Duodenal mucosa (tissue), 2 donors: Measurements from ENCODE around the gene SUFU.
"Not testable (repeated sequence)": the region's sequence is repeated elsewhere in the genome, so short reads cannot be mapped to it uniquely, and the experiment has no call there.

Source experiments
- H3K27ac ChIP-seq: one replicate; pipeline ENCODE4 v1.7.0; 2013; ENCODE audit warnings: low read depth, low read length
- H3K27me3 ChIP-seq, 2 donors: one replicate each; pipeline ENCODE4 v1.7.0; 2013; ENCODE audit warnings: low read length in 2 of 2, control low read depth in 1 of 2; ENCODE audit not compliant: insufficient read depth in 2 of 2, control insufficient read depth in 1 of 2
- H3K36me3 ChIP-seq, 2 donors: one replicate each; pipeline ENCODE4 v1.7.0; 2013; ENCODE audit warnings: low read length in 2 of 2, control low read depth in 1 of 2; ENCODE audit not compliant: insufficient read depth in 2 of 2, control insufficient read depth in 1 of 2
- H3K4me1 ChIP-seq, 2 donors: one replicate each; pipeline ENCODE4 v1.7.0; 2013; ENCODE audit warnings: low read length in 2 of 2, control low read depth in 1 of 2; ENCODE audit not compliant: insufficient read depth in 2 of 2, control insufficient read depth in 1 of 2
- H3K4me3 ChIP-seq, 2 donors: one replicate each; pipeline ENCODE4 v1.7.0; 2013; ENCODE audit warnings: low read length in 2 of 2, low read depth in 1 of 2
- H3K9ac ChIP-seq, 2 donors: one replicate each; pipeline ENCODE4 v1.7.0; 2013; ENCODE audit warnings: low read length in 2 of 2, low read depth in 1 of 2
- H3K9me3 ChIP-seq, 2 donors: one replicate each; pipeline ENCODE4 v1.7.0; 2013; ENCODE audit warnings: low read length in 2 of 2, control low read depth in 1 of 2; ENCODE audit not compliant: control insufficient read depth in 1 of 2

The SUFU gene

DNA sequence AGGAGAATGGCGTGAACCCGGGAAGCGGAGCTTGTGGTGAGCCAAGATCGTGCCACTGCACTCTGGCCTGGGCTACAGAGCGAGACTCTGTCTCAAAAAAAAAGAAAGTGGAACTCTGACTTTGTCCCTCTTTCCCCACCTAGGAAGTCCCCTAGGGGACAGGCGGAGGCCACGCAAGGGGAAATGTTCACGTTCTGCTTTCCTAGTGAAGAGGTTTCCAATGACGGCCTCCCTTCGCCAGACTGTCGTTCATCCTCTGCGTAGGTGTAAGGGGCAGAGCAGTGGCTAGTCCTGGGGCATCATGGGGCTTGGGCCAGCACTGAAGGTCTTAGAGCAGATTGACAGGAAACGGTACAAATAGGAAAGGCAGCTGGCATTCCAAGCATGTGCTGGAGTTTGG lies 30.6 kb downstream of the SUFU start:
- no peak overlapping the region for H3K27ac ChIP-seq
- no peak overlapping the region for H3K9ac ChIP-seq
- no peaks in the 10 kb centered on the region for H3K27me3 ChIP-seq
- H3K4me1 ChIP-seq: peaks cover 0 to 4% of the 10 kb centered on the region in 2 donors
- H3K9me3 ChIP-seq: no peaks in the 10 kb centered on the region
- H3K36me3 ChIP-seq: no peaks in the 10 kb centered on the region
- no peak overlapping the region for H3K4me3 ChIP-seq

DNA sequence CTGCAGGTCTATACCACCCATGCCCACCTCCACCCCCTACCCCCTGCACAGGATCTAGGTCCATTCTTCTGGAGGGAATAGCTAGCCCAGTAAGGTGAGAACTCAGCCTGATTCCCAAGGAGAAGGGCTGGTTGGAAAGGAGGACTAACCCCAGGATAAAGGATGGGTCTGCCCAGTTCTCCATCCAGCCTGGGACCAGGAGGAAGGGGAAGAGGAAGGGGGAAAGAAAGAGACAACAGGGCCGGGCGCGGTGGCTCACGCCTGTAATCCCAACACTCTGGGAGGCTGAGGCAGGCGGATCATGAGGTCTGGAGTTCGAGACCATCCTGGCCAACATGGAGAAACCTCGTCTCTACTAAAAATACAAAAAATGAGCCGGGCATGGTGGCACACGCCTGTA lies 31.2 kb downstream of the SUFU start:
- H3K4me1 ChIP-seq, H3K9me3 ChIP-seq, H3K4me3 ChIP-seq, H3K27me3 ChIP-seq, H3K9ac ChIP-seq, H3K36me3 ChIP-seq, H3K27ac ChIP-seq: not testable (repeated sequence)

DNA sequence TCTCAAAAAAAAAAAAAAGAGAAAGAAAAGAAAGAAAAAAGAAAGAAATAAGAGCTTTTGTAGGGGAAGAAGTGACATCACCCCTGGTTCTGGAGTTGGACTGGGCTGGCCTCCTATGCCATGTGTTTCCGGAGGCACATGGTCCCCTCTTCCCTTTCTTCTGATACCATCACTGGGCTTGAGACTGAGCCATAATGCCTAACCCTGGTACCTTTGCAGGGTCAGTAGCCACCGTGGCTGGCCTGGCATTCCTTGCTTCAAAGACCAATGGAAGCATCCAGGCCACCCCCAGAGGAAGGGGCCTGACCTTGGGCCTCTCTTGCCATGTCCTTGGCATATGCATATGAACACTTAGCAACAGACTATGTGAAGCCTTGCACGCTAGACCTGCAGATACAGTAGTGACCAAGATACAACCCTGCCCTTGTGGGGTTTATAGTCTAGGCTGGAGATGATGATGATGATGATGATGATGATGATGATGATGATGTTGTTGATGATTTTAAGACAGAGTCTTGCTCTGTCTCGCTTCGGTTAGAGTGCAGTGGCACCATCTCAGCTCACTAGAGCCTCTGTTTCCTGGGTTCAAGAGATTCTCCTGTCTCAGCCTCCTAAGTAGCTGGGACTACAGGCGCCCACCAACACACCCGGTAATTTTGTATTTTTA lies 31.8 kb downstream of the SUFU start:
- no peak overlapping the region for H3K27ac ChIP-seq
- no peak overlapping the region for H3K4me3 ChIP-seq
- H3K27me3 ChIP-seq: no peaks in the 10 kb centered on the region
- no peak overlapping the region for H3K9ac ChIP-seq
- no peaks in the 10 kb centered on the region for H3K9me3 ChIP-seq
- H3K4me1 ChIP-seq: peaks cover 0 to 4% of the 10 kb centered on the region in 2 donors
- no peaks in the 10 kb centered on the region for H3K36me3 ChIP-seq

DNA sequence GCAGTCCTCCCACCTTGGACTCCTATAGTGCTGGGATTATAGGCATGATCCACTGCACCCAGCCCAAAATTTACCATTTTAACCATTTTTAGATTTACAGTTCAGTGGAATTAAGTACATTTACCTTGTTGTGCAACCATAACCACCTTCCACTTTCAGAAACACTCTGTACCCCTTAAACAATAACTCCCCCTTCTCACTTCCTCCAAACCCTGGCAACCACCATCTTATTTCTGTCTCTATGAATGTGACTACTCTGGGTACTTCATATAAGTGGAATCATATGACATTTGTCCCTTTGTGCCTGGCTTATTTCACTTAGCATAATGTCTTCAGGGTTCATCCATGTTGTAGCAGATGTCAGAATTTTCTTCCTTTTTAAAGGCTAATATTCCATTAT lies 33.6 kb downstream of the SUFU start:
- no peaks in the 10 kb centered on the region for H3K27me3 ChIP-seq
- H3K4me3 ChIP-seq: no peak overlapping the region
- peaks cover 0 to 4% of the 10 kb centered on the region in 2 donors for H3K4me1 ChIP-seq
- no peaks in the 10 kb centered on the region for H3K36me3 ChIP-seq
- no peak overlapping the region for H3K9ac ChIP-seq
- H3K9me3 ChIP-seq: no peaks in the 10 kb centered on the region
- no peak overlapping the region for H3K27ac ChIP-seq

DNA sequence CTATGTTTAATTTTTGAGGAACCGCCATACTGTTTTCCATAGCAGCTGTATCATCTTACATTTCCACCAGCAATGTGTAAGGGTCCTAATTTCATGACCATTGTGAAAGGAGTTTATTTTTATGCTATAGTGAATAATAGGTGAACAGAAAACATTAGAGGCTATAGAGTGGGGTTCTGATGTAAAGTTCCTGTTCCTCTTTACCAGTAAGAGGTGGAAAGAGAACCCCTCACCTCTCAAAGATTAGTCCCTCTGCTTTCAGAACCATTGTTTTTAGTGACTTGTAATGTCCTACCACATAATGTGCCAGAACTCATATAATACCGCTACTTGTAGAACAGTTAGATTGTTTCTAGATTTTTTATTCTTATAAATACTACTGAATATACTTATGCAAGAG lies 34.2 kb downstream of the SUFU start:
- H3K4me3 ChIP-seq: no peak overlapping the region
- H3K36me3 ChIP-seq: no peaks in the 10 kb centered on the region
- H3K27me3 ChIP-seq: no peaks in the 10 kb centered on the region

DNA sequence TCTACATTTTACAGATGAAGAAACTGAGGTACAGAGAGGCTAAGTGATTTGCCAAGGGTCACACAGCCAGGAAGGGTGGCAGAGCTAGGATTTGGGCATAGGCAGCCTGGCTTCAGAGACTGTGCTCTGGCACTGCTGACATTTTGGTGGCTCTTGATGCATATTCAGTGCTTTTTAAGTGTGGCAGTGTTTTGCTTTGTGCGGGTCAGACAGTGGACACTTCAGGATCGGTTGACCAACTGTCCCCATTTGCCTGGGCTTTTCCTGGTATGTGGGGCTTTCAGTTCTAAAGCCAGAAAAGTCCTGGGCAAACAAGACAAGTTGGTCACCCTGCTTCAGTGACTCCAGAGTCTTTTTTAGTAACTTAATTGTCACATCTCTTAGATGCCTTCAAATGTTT lies 35.0 kb downstream of the SUFU start:
- Histone ChIP-seq H3K36me3 (no peaks in the 10 kb centered on the region), H3K27me3 (no peaks in the 10 kb centered on the region), H3K4me3 (no peak overlapping the region), H3K4me1 (peaks cover 0 to 4% of the 10 kb centered on the region in 2 donors), H3K9ac (no peak overlapping the region), H3K27ac (no peak overlapping the region), H3K9me3 (no peaks in the 10 kb centered on the region)

More for the DNA sequence above, 34.2 kb downstream of the SUFU start:
- Histone ChIP-seq H3K9ac (no peak overlapping the region), H3K27ac (no peak overlapping the region), H3K9me3 (no peaks in the 10 kb centered on the region), H3K4me1 (peaks cover 0 to 4% of the 10 kb centered on the region in 2 donors)

DNA sequence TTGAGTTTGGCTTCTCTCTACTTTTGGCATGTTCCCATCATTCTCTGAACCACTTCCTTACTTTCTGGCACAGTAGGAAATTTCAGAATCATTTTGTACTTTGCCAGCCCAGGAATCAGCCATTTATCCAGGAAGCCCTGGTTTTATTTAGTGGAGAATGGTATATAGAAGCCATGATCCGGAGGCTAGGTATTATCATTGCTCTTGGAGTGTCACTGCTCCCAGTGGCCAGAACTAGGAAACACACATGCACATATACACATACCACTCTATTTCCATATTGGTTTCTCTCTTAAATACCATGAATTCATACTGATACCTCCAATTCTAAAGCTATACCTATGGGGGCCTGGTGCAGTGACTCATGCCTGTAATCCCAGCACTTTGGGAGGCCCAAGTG lies 36.3 kb downstream of the SUFU start:
- H3K36me3 ChIP-seq: no peaks in the 10 kb centered on the region
- no peaks in the 10 kb centered on the region for H3K27me3 ChIP-seq
- H3K9me3 ChIP-seq: no peaks in the 10 kb centered on the region
- no peak overlapping the region for H3K27ac ChIP-seq
- no peak overlapping the region for H3K9ac ChIP-seq
- H3K4me1 ChIP-seq: peaks cover 0 to 4% of the 10 kb centered on the region in 2 donors
- H3K4me3 ChIP-seq: no peak overlapping the region

DNA sequence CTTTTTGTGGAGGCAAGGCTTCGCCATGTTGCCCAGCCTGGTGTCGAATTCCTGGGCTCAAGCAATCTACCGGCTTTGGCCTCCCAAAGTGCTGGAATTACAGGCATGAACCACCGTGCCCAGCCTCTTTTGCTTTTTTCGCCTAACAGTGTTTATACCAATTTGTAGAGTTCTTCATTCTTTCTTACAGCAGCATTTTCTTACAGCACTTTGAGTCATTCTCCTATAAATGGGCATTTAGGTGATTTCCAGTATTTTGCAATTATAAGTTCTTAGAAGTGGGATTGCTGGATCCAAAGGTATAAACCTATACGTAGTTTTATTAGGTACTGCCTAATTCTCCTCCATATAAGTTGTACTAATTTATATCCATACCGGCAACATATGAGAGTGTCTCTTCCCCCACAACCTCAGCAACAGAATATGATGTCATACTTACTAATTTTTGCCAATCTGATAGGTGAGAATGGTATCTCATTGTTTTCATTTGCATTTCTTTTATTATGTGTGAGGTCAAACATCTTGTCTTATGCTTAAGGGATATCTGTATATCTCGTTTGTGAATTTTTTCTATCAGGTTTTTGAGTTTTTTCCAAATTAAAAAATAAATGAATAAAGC lies 39.1 kb downstream of the SUFU start:
- Histone ChIP-seq H3K27ac (no peak overlapping the region), H3K4me3 (no peak overlapping the region), H3K9ac (no peak overlapping the region), H3K36me3 (no peaks in the 10 kb centered on the region), H3K27me3 (no peaks in the 10 kb centered on the region), H3K9me3 (no peaks in the 10 kb centered on the region), H3K4me1 (peaks cover 0 to 4% of the 10 kb centered on the region in 2 donors)

DNA sequence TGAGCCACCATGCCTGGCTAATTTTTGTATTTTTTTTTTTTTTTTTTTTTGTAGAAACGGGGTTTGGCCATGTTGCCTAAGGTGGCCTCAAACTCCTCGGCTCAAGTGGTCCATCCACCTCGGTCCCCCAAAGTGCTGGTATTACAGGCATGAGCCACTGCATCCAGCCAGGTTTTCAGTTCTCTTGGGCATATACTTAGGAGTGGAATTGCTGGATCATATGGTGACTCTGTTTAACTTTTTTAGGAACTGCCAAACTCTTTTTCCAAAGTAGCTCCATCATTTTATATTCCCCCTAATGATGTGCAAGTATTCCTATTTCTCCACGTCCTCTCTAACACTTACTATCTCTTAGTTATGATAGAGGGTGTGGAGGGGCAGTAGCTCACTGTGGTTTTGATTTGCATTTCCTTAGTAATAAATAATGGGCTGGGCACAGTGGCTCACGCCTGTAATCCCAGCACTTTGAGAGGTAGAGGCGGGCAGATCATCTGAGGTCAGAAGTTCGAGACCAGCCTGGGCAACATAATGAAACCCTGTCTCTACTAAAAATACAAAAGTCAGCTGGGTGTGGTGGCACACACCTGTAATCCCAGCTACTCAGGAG lies 41.6 kb downstream of the SUFU start:
- no peaks in the 10 kb centered on the region for H3K9me3 ChIP-seq
- H3K27ac ChIP-seq: no peak overlapping the region
- H3K4me3 ChIP-seq: no peak overlapping the region
- H3K36me3 ChIP-seq: peaks cover 0 to 6% of the 10 kb centered on the region in 2 donors
- no peak overlapping the region for H3K9ac ChIP-seq
- H3K27me3 ChIP-seq: no peaks in the 10 kb centered on the region
- H3K4me1 ChIP-seq: no peaks in the 10 kb centered on the region

DNA sequence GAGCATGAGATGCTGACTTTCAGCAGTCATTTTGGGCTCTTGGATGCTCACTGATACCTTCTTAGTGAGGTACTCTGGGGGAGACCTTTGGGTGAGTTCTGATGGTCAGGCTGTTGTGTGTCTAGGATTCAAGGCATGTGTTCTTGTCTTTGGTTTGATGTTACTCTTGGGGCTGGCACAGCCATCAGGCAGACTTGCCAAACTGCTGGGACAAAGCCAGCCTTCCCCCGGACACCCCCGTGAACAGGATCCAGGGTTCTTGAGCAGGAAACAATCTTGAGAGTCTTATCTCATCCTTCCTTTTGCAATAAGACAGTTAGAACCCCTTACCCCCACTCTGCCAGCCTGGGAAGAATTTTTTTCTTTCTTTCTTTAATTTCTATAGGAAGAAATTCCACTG lies 42.2 kb downstream of the SUFU start:
- no peak overlapping the region for H3K9ac ChIP-seq
- peaks cover 0 to 11% of the 10 kb centered on the region in 2 donors for H3K36me3 ChIP-seq
- H3K27ac ChIP-seq: no peak overlapping the region
- H3K4me3 ChIP-seq: no peak overlapping the region
- H3K4me1 ChIP-seq: no peaks in the 10 kb centered on the region
- no peaks in the 10 kb centered on the region for H3K9me3 ChIP-seq
- no peaks in the 10 kb centered on the region for H3K27me3 ChIP-seq
